Measurements from ENCODE around the gene CAMTA1. TPM values are rescaled to one million over a fixed set of nuclear protein-coding genes. Genes with fewer than 3 reads are reported as not detected.

The CAMTA1 gene
- total RNA-seq, 3 donors from 2014 or later = 73.4 to 114 (median 82.6) TPM

DNA sequence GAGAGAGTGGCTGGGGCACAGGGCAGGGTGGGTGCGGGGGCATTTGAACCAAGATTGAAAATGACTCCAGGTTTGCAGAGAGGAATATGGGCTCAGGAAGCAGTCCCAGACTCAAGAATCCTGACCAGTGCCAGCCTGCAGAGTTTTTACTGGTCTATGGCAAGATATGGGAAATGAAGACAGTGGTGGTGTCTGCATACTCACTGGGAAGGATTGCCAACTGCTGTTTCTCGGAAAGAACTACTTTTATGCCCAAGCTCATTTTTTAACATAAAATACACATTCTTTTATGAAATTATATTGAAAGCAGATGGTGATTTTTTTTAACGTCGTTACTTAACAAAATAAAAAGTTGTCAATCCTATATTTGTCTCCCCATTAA lies 401.8 kb downstream of the CAMTA1 start:
- H3K9me3 ChIP-seq = no peaks in the 10 kb centered on the region
- no peaks in the 10 kb centered on the region for H3K36me3 ChIP-seq (ENCODE audit: low read depth)
- no peak overlapping the region for H3K4me3 ChIP-seq
- intact Hi-C loops (cut with DNase I, micrococcal nuclease) = no loop called here
- ATAC-seq (no peak), DNase-seq (no peak)
- TF ChIP-seq, protein P1, sequence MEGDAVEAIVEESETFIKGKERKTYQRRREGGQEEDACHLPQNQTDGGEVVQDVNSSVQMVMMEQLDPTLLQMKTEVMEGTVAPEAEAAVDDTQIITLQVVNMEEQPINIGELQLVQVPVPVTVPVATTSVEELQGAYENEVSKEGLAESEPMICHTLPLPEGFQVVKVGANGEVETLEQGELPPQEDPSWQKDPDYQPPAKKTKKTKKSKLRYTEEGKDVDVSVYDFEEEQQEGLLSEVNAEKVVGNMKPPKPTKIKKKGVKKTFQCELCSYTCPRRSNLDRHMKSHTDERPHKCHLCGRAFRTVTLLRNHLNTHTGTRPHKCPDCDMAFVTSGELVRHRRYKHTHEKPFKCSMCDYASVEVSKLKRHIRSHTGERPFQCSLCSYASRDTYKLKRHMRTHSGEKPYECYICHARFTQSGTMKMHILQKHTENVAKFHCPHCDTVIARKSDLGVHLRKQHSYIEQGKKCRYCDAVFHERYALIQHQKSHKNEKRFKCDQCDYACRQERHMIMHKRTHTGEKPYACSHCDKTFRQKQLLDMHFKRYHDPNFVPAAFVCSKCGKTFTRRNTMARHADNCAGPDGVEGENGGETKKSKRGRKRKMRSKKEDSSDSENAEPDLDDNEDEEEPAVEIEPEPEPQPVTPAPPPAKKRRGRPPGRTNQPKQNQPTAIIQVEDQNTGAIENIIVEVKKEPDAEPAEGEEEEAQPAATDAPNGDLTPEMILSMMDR (IDR thresholded peaks at IDR 0.05) = no peak
- H3K4me1 ChIP-seq (ENCODE audit: low read depth) = no peaks in the 10 kb centered on the region

DNA sequence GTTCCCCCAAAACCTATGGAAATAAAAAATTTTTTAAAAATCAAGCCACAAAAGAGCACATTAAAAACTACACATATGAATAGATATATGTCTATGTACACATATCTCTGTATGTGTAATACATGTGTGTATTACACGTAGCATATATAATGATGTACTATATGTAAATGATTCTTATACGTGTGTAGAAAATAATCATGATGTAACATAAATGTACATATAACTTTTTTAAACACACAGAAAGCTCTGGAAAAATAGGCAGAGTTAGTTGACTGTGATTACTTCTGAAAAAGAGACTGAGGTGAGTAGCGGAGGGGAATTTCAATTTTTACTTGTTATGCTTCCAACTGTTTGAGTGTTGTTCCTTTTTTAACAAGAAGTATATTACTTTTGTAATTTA lies 405.0 kb downstream of the CAMTA1 start:
- intact Hi-C loops (cut with DNase I, micrococcal nuclease) = no loop called here
- no peaks in the 10 kb centered on the region for H3K36me3 ChIP-seq (ENCODE audit: low read depth)
- H3K4me3 ChIP-seq = no peak overlapping the region
- TF ChIP-seq, protein P1 (IDR thresholded peaks at IDR 0.05) = no peak
- ATAC-seq = no peak
- DNase-seq = no peak
- no peaks in the 10 kb centered on the region for H3K9me3 ChIP-seq
- H3K4me1 ChIP-seq (ENCODE audit: low read depth) = no peaks in the 10 kb centered on the region

DNA sequence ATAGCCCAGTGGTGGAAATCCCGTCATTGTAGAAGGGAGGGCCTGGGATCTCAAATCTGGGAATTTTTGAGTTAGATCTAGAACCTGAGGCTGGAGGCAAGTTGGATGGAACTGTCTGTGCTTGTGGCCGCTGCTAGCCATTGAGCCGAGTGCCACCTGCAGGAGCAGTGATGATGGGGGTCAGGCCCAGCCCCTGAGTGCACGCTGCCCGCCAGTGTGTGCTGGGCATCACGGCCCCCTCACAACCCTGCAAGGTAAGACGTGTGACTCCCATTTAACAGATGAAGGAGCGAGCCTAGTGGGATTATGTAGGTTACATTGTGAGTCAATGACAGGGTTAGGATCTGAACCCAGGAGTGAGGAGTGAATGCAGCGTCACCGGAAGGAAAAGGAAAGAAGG lies 407.2 kb downstream of the CAMTA1 start:
- Histone ChIP-seq H3K36me3 (ENCODE audit: low read depth) (no peaks in the 10 kb centered on the region), H3K4me3 (no peak overlapping the region), H3K9me3 (no peaks in the 10 kb centered on the region), H3K4me1 (ENCODE audit: low read depth) (no peaks in the 10 kb centered on the region)
- TF ChIP-seq, protein P1 (IDR thresholded peaks at IDR 0.05) = no peak
- intact Hi-C loops (cut with DNase I, micrococcal nuclease) = no loop called here
- DNase-seq (no peak), ATAC-seq (no peak)

DNA sequence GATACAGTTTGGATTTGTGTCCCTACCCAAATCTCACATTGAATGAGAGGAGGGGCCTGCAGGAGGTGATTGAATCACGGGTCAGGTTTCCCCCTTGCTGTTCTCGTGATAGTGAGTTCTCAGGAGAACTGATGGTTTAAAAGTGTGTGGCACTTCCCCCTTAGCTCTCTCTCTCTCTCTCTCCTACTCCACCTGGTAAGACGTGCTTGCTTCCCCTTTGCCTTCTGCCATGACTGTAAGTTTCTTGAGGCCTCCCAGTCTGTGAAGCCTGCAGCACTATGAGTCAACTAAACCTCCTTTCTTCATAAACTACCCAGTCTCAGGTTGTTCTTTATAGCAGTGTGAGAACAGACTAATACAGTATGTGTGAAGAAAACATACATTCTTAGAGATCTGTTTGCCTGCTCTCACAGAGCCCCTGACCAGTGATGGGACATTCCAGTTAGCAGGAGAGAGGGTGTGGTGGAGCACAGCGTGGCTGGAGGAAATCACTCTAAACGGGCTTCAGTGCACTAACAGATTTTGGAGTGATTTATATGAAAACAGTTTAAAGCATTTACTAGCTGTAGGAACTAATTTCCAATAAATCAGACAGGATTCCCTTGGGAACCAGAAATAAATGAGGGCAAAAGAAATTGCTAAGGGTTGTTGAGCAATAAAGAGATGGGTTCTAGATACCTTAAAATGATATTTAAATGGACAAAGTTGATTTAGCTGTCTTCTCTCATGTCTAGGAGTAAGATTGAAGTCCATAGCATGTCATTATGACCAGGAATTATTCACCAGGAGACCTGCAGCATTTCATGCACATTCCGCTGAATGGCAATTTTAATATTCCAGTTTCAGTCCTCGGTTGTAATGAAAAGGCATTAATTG lies 411.0 kb downstream of the CAMTA1 start:
- intact Hi-C loops (cut with DNase I, micrococcal nuclease) = no loop called here
- Histone ChIP-seq H3K4me3 (no peak overlapping the region), H3K4me1 (ENCODE audit: low read depth) (no peaks in the 10 kb centered on the region), H3K9me3 (no peaks in the 10 kb centered on the region), H3K36me3 (ENCODE audit: low read depth) (no peaks in the 10 kb centered on the region)
- DNase-seq (no peak), ATAC-seq (no peak)
- TF ChIP-seq, protein P1 (IDR thresholded peaks at IDR 0.05) = no peak

DNA sequence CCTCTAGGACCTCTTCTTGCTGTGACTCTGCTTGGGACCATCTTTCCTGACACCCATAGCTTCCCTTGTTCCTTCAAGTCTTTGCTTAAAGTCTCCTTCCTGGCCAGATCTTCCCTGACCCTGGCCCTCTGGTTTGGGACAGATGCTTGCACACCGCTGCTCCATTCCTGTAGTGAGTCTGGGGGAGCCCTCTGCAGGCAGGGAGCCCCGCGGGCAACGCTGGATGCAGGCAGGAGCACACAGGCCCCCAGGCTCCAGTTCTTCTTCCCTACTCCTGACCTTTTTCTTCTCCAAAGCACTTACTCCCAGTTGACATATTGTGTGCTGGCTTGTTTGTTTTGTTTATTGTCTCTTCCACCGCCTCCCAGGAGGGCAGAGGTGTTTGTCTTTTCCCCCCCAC lies 413.4 kb downstream of the CAMTA1 start:
- no peaks in the 10 kb centered on the region for H3K4me1 ChIP-seq (ENCODE audit: low read depth)
- no peak for ATAC-seq
- H3K4me3 ChIP-seq = no peak overlapping the region
- TF ChIP-seq, protein P1 (IDR thresholded peaks at IDR 0.05) = no peak
- no peaks in the 10 kb centered on the region for H3K36me3 ChIP-seq (ENCODE audit: low read depth)
- no peak for DNase-seq
- intact Hi-C loops (cut with DNase I, micrococcal nuclease) = no loop called here
- H3K9me3 ChIP-seq = no peaks in the 10 kb centered on the region

Data from mucosa of descending colon (tissue), 3 donors.